Tibial nerve (tissue), 4 donors: Measurements from ENCODE around the gene NCF4. TPM values are rescaled to one million over a fixed set of nuclear protein-coding genes. Genes with fewer than 3 reads are reported as not detected.

ENCODE experiments used
- DNase-seq, 2 donors: peaks; one replicate each; pipeline ENCODE4 v3.0.0-alpha.2; 2019; ENCODE audit warnings: low spot score in 2 of 2
- H3K27ac ChIP-seq, 4 donors: fragments of 200-600 bp; sonication (generic) in 3 of 4; one replicate each; pipeline ENCODE4 v1.5.1; 2017 to 2019; ENCODE audit warnings: mild to moderate bottlenecking in 1 of 4
- H3K27me3 ChIP-seq, 2 donors: fragments of 200-600 bp; sonication (generic) in 1 of 2; one replicate each; pipeline versions ENCODE4 v1.5.1 to v1.6.0; 2017 to 2019
- H3K36me3 ChIP-seq, 3 donors: fragments of 200-600 bp; sonication (generic); one replicate each; pipeline ENCODE4 v1.5.1; 2018 to 2019
- H3K4me1 ChIP-seq, 4 donors: fragments of 200-600 bp; sonication (generic) in 3 of 4; one replicate each; pipeline ENCODE4 v1.5.1; 2017 to 2019
- H3K4me3 ChIP-seq, 4 donors: fragments of 200-600 bp; sonication (generic) in 3 of 4; one replicate each; pipeline ENCODE4 v1.5.1; 2017 to 2019; ENCODE audit warnings: mild to moderate bottlenecking in 1 of 4, moderate library complexity in 1 of 4
- H3K9me3 ChIP-seq, 4 donors: fragments of 200-600 bp; sonication (generic) in 3 of 4; one replicate each; pipeline ENCODE4 v1.5.1; 2017 to 2019
- EP300 ChIP-seq, 2 donors: sonication (generic); formaldehyde crosslinking; IDR thresholded peaks; one replicate each; pipeline ENCODE4 v1.6.1; 2017; ENCODE audit warnings: antibody characterized with exemption in 2 of 2, mild to moderate bottlenecking in 1 of 2
- POLR2A ChIP-seq, 2 donors: fragments of 450-650 bp; IDR thresholded peaks; one replicate each; pipeline ENCODE4 v1.6.1; 2017; ENCODE audit warnings: antibody characterized with exemption in 2 of 2, mild to moderate bottlenecking in 2 of 2, moderate library complexity in 2 of 2
- WGBS, 2 donors: methylation state at CpG; one replicate each; pipeline ENCODE4 v1.1.5; 2018; 5-methylcytosine and 5-hydroxymethylcytosine counted together
- total RNA-seq, 4 donors: library from RNA; depleted of rRNA; stranded (reverse); fragments of >200 nt; gene quantifications; one replicate each; pipeline ENCODE4 v1.1.0, GENCODE V29; 2016
- TF ChIP-seq, protein P1 (sequence below), 5 experiments: fragments of 200-600 bp in 3 of 5; fragments of 450-650 bp in 2 of 5; sonication (generic) in 3 of 5; IDR thresholded peaks; one replicate each; pipeline ENCODE4 v1.5.1; 2016 to 2019; ENCODE audit warnings: antibody characterized with exemption in 5 of 5, mild to moderate bottlenecking in 3 of 5, moderate library complexity in 2 of 5

Gene NCF4
- total RNA-seq, 4 donors from 2014 or later = 14.2 to 71.4 (median 17.2) TPM

DNA sequence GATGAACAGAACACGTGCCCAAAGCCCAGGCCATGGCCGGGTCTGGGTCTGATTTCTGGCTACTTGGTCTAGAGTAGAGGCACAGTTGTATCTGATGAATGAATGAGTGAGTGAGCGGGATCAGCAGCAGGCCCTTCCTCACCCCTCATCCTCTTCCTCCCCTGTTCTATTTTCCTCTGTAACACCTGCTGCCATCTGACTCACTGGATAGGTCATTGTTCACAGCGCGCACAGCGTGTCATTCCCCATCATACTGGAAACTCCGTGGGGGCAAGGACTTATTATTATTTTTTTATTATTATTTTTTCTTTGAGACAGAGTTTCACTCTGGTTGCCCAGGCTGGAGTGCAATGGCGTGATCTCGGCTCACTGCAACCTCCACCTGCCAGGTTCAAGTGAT is 13.9 kb downstream of the NCF4 start:
- WGBS, 2 donors = 84 to 91% methylated on average over 9 of the region's 9 CpGs
- TF ChIP-seq EP300 (IDR thresholded peaks at IDR 0.05) (no peak), POLR2A (IDR thresholded peaks at IDR 0.05) (no peak)
- TF ChIP-seq, protein P1, sequence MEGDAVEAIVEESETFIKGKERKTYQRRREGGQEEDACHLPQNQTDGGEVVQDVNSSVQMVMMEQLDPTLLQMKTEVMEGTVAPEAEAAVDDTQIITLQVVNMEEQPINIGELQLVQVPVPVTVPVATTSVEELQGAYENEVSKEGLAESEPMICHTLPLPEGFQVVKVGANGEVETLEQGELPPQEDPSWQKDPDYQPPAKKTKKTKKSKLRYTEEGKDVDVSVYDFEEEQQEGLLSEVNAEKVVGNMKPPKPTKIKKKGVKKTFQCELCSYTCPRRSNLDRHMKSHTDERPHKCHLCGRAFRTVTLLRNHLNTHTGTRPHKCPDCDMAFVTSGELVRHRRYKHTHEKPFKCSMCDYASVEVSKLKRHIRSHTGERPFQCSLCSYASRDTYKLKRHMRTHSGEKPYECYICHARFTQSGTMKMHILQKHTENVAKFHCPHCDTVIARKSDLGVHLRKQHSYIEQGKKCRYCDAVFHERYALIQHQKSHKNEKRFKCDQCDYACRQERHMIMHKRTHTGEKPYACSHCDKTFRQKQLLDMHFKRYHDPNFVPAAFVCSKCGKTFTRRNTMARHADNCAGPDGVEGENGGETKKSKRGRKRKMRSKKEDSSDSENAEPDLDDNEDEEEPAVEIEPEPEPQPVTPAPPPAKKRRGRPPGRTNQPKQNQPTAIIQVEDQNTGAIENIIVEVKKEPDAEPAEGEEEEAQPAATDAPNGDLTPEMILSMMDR (IDR thresholded peaks at IDR 0.05) = no peak
- H3K36me3 ChIP-seq = no peaks in the 10 kb centered on the region
- no peak for DNase-seq
- H3K27me3 ChIP-seq = peaks cover 0 to 12% of the 10 kb centered on the region in 2 donors
- peak overlapping the region in 2 of 4 donors; percentile 46 to 55 for H3K27ac ChIP-seq
- H3K4me1 ChIP-seq = peaks cover 0 to 15% (median 2%) of the 10 kb centered on the region in 4 donors
- H3K4me3 ChIP-seq = no peak overlapping the region
- H3K9me3 ChIP-seq = no peaks in the 10 kb centered on the region

DNA sequence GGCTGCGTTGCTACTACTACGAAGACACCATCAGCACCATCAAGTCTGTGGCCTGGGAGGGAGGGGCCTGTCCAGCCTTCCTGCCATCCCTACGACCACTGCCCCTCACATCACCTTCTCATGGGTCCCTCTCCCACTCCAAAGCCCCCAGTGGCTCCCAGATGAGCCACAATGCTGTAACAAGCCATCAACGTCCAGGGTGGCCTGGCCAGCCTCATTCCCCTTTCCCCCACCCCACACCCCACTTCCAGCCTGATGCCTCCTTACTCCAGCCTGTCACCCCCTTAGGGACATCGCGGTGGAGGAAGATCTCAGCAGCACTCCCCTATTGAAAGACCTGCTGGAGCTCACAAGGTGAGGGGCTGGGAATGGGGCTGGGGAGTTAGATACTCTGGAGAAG is 14.9 kb downstream of the NCF4 start:
- H3K27me3 ChIP-seq = peaks cover 0 to 12% of the 10 kb centered on the region in 2 donors
- DNase-seq = no peak
- 77 to 81% methylated on average over 6 of the region's 6 CpGs for WGBS, 2 donors
- H3K27ac ChIP-seq = no peak overlapping the region
- no peak overlapping the region for H3K4me3 ChIP-seq
- TF ChIP-seq POLR2A (IDR thresholded peaks at IDR 0.05) (no peak), EP300 (IDR thresholded peaks at IDR 0.05) (no peak)
- TF ChIP-seq, protein P1 (IDR thresholded peaks at IDR 0.05) = no peak
- H3K36me3 ChIP-seq = no peaks in the 10 kb centered on the region
- H3K9me3 ChIP-seq = peaks cover 0 to 6% (median 0%) of the 10 kb centered on the region in 4 donors
- H3K4me1 ChIP-seq = peaks cover 0 to 15% (median 2%) of the 10 kb centered on the region in 4 donors

DNA sequence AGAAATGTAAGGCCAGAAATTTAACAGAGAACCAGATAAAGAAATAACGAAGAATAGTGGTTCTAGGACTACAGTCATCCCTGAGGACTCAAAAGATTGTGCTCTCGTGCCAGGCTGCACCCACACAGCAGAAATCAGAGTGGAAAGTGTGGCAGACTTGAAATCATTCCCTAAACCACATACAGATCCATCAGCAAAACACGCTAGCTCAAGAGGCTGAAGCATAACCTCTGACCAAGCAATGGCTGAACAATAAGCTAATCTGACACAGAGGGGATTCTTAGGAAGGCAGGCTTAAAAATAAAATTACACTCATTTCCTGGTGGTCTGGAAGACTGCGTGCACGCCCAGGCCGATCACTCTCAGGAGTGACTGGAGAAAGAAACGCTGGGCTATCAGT is 19.0 kb downstream of the NCF4 start:
- no peaks in the 10 kb centered on the region for H3K4me1 ChIP-seq
- H3K27ac ChIP-seq = no peak overlapping the region
- peaks cover 0 to 33% (median 4%) of the 10 kb centered on the region in 4 donors for H3K9me3 ChIP-seq
- no peaks in the 10 kb centered on the region for H3K36me3 ChIP-seq
- no peak overlapping the region for H3K4me3 ChIP-seq
- peaks cover 0 to 12% of the 10 kb centered on the region in 2 donors for H3K27me3 ChIP-seq
- 60 to 68% methylated on average over 7 of the region's 7 CpGs for WGBS, 2 donors
- TF ChIP-seq, protein P1 (IDR thresholded peaks at IDR 0.05) = no peak
- TF ChIP-seq POLR2A (IDR thresholded peaks at IDR 0.05) = no peak
- TF ChIP-seq EP300 (IDR thresholded peaks at IDR 0.05) = no peak
- DNase-seq = no peak

DNA sequence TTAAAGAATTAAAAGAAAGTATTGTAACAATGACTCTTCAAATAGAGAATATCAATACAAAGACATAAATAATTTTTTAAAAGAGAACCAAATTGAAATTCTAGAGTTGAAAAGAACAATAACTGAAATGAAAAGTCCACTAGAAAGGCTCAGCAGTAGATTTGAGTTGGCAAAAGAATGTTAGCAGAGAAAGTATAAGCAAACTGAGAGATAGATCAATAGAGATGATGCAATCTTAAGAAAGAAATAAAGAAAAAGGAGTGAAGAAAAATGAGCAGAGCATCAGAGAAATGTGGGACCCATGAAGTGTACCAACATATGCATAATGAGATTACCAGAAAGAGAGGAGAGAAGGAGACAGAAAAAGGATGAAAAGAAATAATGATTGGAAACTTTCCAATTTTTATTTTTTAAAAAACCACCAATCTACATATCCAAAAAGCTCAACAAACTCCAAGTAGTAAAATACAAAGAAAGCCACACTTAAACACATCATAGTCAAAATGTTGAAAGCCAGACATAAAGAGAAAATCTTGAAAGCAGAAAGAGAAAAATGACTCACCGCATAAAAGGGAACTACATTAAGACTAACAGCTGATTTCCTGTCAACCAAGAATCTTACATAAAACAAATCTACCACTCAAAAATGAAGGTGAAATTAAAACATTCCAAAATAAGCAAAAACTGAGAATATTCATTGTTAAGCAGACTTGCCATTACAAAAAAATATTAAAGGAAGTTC is 20.9 kb downstream of the NCF4 start:
- DNase-seq = no peak
- WGBS, 2 donors = 84 to 87% methylated on average over 1 of the region's 1 CpG
- Histone ChIP-seq H3K4me3 (no peak overlapping the region), H3K9me3 (peaks cover 0 to 33% (median 4%) of the 10 kb centered on the region in 4 donors), H3K4me1 (no peaks in the 10 kb centered on the region), H3K27ac (no peak overlapping the region), H3K36me3 (no peaks in the 10 kb centered on the region), H3K27me3 (peaks cover 0 to 18% of the 10 kb centered on the region in 2 donors)
- TF ChIP-seq EP300 (IDR thresholded peaks at IDR 0.05) = no peak
- no peak for TF ChIP-seq POLR2A (IDR thresholded peaks at IDR 0.05)
- TF ChIP-seq, protein P1 (IDR thresholded peaks at IDR 0.05) = no peak

DNA sequence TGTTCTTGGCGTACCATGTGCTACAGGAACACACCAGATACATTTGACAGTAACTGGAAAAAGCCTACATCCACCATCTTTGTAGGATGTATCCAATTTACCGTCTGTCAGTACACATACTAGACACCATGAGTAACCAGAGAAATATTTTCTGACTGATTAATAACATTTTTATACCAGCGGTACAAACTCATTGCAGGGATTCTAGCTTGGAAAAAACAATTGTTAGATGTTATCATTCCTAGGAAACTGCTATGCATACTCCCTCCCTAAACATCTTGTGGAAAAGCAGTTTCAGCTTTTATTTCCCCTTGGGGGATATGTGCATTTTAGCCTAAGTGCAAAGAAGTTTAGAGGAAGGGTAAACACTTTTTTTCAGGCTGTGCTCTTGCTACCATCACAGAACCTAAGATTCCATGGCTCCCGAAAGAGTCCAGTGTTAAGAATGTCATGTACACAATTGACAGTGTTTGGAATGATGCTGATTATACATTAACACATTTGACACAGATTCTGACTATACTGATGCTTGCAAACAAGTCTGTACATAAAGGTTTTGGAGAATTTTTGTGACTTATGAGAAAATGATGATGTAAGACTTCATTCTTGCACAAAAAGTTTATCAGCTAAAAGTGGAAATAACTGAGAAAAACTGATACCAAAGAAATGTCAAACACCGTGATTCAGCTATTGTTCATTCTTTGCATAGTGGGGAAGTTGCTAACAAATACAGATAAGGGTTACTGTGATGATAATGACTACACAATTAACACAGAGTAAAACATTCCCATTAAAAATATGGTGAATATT is 23.7 kb downstream of the NCF4 start:
- TF ChIP-seq, protein P1 (IDR thresholded peaks at IDR 0.05) = no peak
- TF ChIP-seq POLR2A (IDR thresholded peaks at IDR 0.05) (no peak), EP300 (IDR thresholded peaks at IDR 0.05) (no peak)
- H3K27me3 ChIP-seq = peaks cover 0 to 10% of the 10 kb centered on the region in 2 donors
- WGBS, 2 donors = 48 to 50% methylated on average over 5 of the region's 5 CpGs
- H3K27ac ChIP-seq = no peak overlapping the region
- no peaks in the 10 kb centered on the region for H3K4me1 ChIP-seq
- H3K9me3 ChIP-seq = peaks cover 0 to 33% (median 4%) of the 10 kb centered on the region in 4 donors
- DNase-seq = no peak
- H3K4me3 ChIP-seq = no peak overlapping the region
- no peaks in the 10 kb centered on the region for H3K36me3 ChIP-seq
